Epithelial cell of alveolus of lung (primary cell): ENCODE measurements around the gene LRCOL1. TPM values are rescaled to one million over a fixed set of nuclear protein-coding genes. Genes with fewer than 3 reads are reported as not detected.

Experiments used
- total RNA-seq: library from RNA; depleted of rRNA; stranded (reverse); fragments of >200 nt; gene quantifications from 2 replicates; pipeline ENCODE4 v1.2.1, GENCODE V29; 2015

Gene LRCOL1
- not detected in 2 replicates for total RNA-seq

DNA sequence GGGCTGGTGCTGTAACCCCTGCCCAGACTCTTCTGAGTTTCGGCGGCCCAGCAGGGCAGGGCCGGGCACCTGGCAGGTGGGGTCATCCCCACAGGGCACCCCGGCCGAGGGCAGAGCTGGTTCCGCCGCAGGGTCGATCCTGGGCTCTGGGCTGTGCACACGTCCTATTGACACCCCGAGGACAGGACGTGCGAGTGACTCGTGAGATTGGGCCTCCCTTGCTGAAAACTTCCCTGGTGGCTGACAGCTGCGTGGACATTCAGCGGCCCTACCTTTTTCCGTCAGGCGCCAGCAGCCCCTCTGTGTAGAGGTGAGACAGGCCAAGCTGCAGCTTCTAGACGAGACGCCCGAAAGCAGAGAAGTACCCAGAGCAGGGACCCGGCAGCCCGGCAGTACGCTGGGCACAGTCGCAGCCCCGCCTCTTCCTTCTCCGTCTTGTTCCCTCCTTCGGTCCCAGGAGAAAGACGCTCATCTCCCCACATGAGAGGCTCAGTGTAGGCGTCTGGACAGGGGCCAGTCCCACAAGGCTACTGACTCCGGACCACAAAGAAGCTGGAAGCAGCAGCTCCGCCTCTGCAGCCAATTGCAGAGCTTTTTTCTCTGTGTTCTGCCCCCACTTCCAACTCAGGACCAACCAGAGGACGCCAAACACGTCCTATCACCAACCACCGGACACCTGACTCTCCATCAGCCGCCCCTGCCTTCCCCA is at the start of gene LRCOL1:
LRCOL1 (minus strand) TSS at position 532 of the 709 bp plus-strand sequence. CDS start 4,331 bp downstream, outside the sequence.

DNA sequence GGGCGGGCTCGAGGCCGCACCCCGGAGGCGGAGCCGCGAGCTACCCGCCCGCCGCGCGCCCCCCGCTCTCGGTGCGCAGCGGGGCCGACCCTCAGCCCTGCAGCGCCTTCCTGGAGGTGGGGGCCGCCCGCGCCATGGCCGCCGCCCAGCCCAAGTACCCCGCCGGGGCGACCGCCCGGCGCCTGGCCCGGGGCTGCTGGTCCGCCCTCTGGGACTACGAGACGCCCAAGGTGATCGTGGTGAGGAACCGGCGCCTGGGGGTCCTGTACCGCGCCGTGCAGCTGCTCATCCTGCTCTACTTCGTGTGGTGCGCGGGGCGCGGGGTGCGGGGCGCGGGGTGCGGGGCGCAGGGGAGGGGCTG is 8.3 kb upstream of the LRCOL1 start, which contains the start of gene P2RX2:
P2RX2 (plus strand) TSS at position 94 of the 361 bp plus-strand sequence; CDS start at position 135, 41 bp downstream.

Other genes starting within 250 kb of the LRCOL1 start
- 7.9 and 9.2 TPM in 2 replicates for gene FBRSL1, start 120.4 kb downstream of the LRCOL1 start, total RNA-seq
- gene P2RX2, start 8.2 kb upstream of the LRCOL1 start, total RNA-seq = not detected in 2 replicates
- 11.6 and 15.4 TPM in 2 replicates for gene POLE, start 76.8 kb upstream of the LRCOL1 start, total RNA-seq
- 27.5 and 38.0 TPM in 2 replicates for gene PXMP2, start 77.0 kb upstream of the LRCOL1 start, total RNA-seq
- 22.4 and 33.9 TPM in 2 replicates for gene PGAM5, start 100.3 kb upstream of the LRCOL1 start, total RNA-seq
- gene ANKLE2, start 151.2 kb upstream of the LRCOL1 start, total RNA-seq = 31.9 and 55.9 TPM in 2 replicates
- 67.6 and 69.6 TPM in 2 replicates for gene GOLGA3, start 218.3 kb upstream of the LRCOL1 start, total RNA-seq